Natural killer cell (primary cell): ENCODE measurements around the gene MAPRE2. TPM values are rescaled to one million over a fixed set of nuclear protein-coding genes. Genes with fewer than 3 reads are reported as not detected.
A peak's percentile ranks its signal among the peaks of the same experiment; 100 is the strongest.

Experiments used
- ATAC-seq, 3 donors: fragments of 150-1000 bp in 2 of 3; fragments of 200-7000 bp in 1 of 3; cut with Tn5 transposase; 1 replicate in 1 of 3; 2 replicates in 2 of 3; pipeline ENCODE4 v1.10.0; 2021; ENCODE audit warnings: mild to moderate bottlenecking in 2 of 3, moderate library complexity in 2 of 3
- DNase-seq, 2 donors: peaks; one replicate each; pipeline versions ENCODE4 v3.0.0 to v3.0.0-alpha.2; 2013 to 2021; ENCODE audit warnings: mixed read lengths in 1 of 2
- H3K27ac ChIP-seq: one replicate; pipeline ENCODE4 v1.5.1; 2013; ENCODE audit warnings: mild to moderate bottlenecking, low read length
- H3K27me3 ChIP-seq: one replicate; pipeline ENCODE4 v1.6.1; 2013; ENCODE audit warnings: low read length; ENCODE audit not compliant: control insufficient read depth, insufficient read depth
- H3K36me3 ChIP-seq: one replicate; pipeline ENCODE4 v1.6.1; 2013; ENCODE audit warnings: low read length; ENCODE audit not compliant: control insufficient read depth, insufficient read depth
- H3K4me1 ChIP-seq: one replicate; pipeline ENCODE4 v1.6.1; 2013; ENCODE audit warnings: low read length; ENCODE audit not compliant: control insufficient read depth, insufficient read depth
- H3K4me3 ChIP-seq: one replicate; pipeline ENCODE4 v1.5.1; 2013; ENCODE audit warnings: low read length
- H3K9me3 ChIP-seq: one replicate; pipeline ENCODE4 v1.6.1; 2013; ENCODE audit warnings: low read length; ENCODE audit not compliant: control insufficient read depth, insufficient read depth
- H3K27ac Mint-ChIP-seq, 2 donors: one replicate each; pipeline ENCODE4 v1.8.0; 2022; ENCODE audit warnings: mild to moderate bottlenecking in 2 of 2, mixed read lengths in 2 of 2, moderate library complexity in 1 of 2
- H3K27me3 Mint-ChIP-seq, 2 donors: one replicate each; pipeline ENCODE4 v1.8.0; 2022; ENCODE audit warnings: low read depth in 2 of 2, mixed read lengths in 2 of 2
- H3K36me3 Mint-ChIP-seq: one replicate; pipeline ENCODE4 v1.8.0; 2022; ENCODE audit warnings: mixed read lengths
- H3K4me1 Mint-ChIP-seq, 2 donors: one replicate each; pipeline ENCODE4 v1.8.0; 2022; ENCODE audit warnings: mixed read lengths in 2 of 2
- H3K4me3 Mint-ChIP-seq: one replicate; pipeline ENCODE4 v1.8.0; 2022; ENCODE audit warnings: mild to moderate bottlenecking, moderate library complexity, mixed read lengths
- H3K9me3 Mint-ChIP-seq, 2 donors: one replicate each; pipeline ENCODE4 v1.8.0; 2022; ENCODE audit warnings: mixed read lengths in 2 of 2
- CTCF ChIP-seq: fragments of 200-600 bp; IDR thresholded peaks from one replicate; pipeline ENCODE4 v1.8.0; 2022; ENCODE audit warnings: antibody characterized with exemption
- WGBS: methylation state at CpG from one replicate; pipeline ENCODE4 v1.1.7; 2013; ENCODE audit warnings: missing lambda C conversion rate; ENCODE audit not compliant: insufficient coverage; 5-methylcytosine and 5-hydroxymethylcytosine counted together
- intact Hi-C: fragments of 100-400 bp; cut with micrococcal nuclease; formaldehyde crosslinking; loops from one replicate; pipeline ENCODE4 v1.14.2; 2022
- total RNA-seq, 4 donors: library from RNA; stranded (reverse); fragments of 120-200 nt in 1 of 4; gene quantifications; one replicate each; pipeline versions ENCODE4 v1.2.3 to v1.2.4, GENCODE V29; 2013 to 2022

MAPRE2 gene
- total RNA-seq, 3 donors from 2014 or later (not counting 1 experiment from before 2014, with no cell fraction given), result 159 to 283 (median 207) TPM

- peaks cover 0 to 6% of the 10 kb centered on the region in 2 donors for H3K4me1 Mint-ChIP-seq
- Histone ChIP-seq H3K4me1 (no peaks in the 10 kb centered on the region), H3K27me3 (no peaks in the 10 kb centered on the region), H3K27ac (no peak overlapping the region), H3K36me3 (no peaks in the 10 kb centered on the region), H3K9me3 (no peaks in the 10 kb centered on the region), H3K4me3 (no peak overlapping the region)
- ATAC-seq (peak in 1 of 3 donors; percentile 42), DNase-seq (no peak)
- H3K9me3 Mint-ChIP-seq, result no peaks in the 10 kb centered on the region
- intact Hi-C loops, result no loop called here
- no peak overlapping the region for H3K27ac Mint-ChIP-seq
- peaks cover 6% of the 10 kb centered on the region for H3K36me3 Mint-ChIP-seq
- H3K27me3 Mint-ChIP-seq, result no peaks in the 10 kb centered on the region
- no peak overlapping the region for H3K4me3 Mint-ChIP-seq
- WGBS, result no CpG with 5 or more reads among the region's 5 CpGs
- no peak for TF ChIP-seq CTCF
These were observed 133.0 kb downstream of the MAPRE2 start for GRCh38 chr18:35174093-35174731.

DNA sequence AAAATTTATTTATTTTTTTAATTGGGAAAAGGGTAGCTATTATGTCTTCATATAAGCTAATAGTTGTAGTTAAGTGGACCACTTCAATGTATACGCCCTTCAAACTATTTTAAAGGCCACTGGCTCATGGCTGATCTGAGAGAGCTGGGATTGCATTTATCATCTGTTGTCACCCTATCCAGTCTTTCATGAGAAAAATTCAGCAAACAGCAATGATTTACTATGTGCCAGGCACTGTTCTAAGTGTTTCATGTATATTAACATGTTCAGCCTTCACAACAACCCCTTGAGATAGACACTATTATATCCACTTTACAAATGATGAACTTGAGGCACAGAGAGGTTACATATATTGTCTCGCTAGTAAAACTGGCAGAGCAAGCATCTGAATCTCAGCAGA, 133.5 kb downstream of the MAPRE2 start:
- 92% methylated on average over 2 of the region's 2 CpGs for WGBS
- H3K4me3 Mint-ChIP-seq, result no peak overlapping the region

GRCh38 chr18:35176925-35177324, 135.7 kb downstream of the MAPRE2 start:
- Mint-ChIP-seq H3K4me1 (peaks cover 0 to 6% of the 10 kb centered on the region in 2 donors), H3K27ac (no peak overlapping the region), H3K36me3 (peaks cover 6% of the 10 kb centered on the region), H3K4me3 (no peak overlapping the region), H3K9me3 (no peaks in the 10 kb centered on the region), H3K27me3 (peaks cover 0 to 2% of the 10 kb centered on the region in 2 donors)
- Histone ChIP-seq H3K4me1 (no peaks in the 10 kb centered on the region), H3K9me3 (no peaks in the 10 kb centered on the region), H3K27me3 (no peaks in the 10 kb centered on the region), H3K4me3 (no peak overlapping the region), H3K36me3 (no peaks in the 10 kb centered on the region), H3K27ac (no peak overlapping the region)
- intact Hi-C loops, result no loop called here
- 100% methylated on average over 1 of the region's 3 CpGs for WGBS
- no peak for DNase-seq
- TF ChIP-seq CTCF, result no peak
- no peak for ATAC-seq

More for the DNA sequence above, 133.5 kb downstream of the MAPRE2 start:
- Histone ChIP-seq H3K4me3 (no peak overlapping the region), H3K9me3 (no peaks in the 10 kb centered on the region), H3K27me3 (no peaks in the 10 kb centered on the region), H3K27ac (no peak overlapping the region), H3K4me1 (no peaks in the 10 kb centered on the region), H3K36me3 (no peaks in the 10 kb centered on the region)
- Mint-ChIP-seq H3K4me1 (peaks cover 0 to 6% of the 10 kb centered on the region in 2 donors), H3K27ac (no peak overlapping the region), H3K36me3 (peaks cover 6% of the 10 kb centered on the region), H3K9me3 (no peaks in the 10 kb centered on the region), H3K27me3 (no peaks in the 10 kb centered on the region)
- no peak for ATAC-seq
- intact Hi-C loops, result no loop called here
- TF ChIP-seq CTCF, result no peak
- DNase-seq, result no peak

- peaks cover 0 to 6% of the 10 kb centered on the region in 2 donors for H3K4me1 Mint-ChIP-seq
- H3K36me3 Mint-ChIP-seq, result peaks cover 6% of the 10 kb centered on the region
- no peaks in the 10 kb centered on the region for H3K36me3 ChIP-seq
- no peaks in the 10 kb centered on the region for H3K4me1 ChIP-seq
- peak in 1 of 3 donors; percentile 31 for ATAC-seq
- H3K9me3 ChIP-seq, result no peaks in the 10 kb centered on the region
- WGBS, result 100% methylated on average over 3 of the region's 3 CpGs
- H3K4me3 Mint-ChIP-seq, result no peak overlapping the region
- H3K9me3 Mint-ChIP-seq, result no peaks in the 10 kb centered on the region
- intact Hi-C loops, result no loop called here
- H3K27ac Mint-ChIP-seq, result no peak overlapping the region
- no peak overlapping the region for H3K27ac ChIP-seq
- H3K27me3 ChIP-seq, result no peaks in the 10 kb centered on the region
- no peak for DNase-seq
- peaks cover 0 to 2% of the 10 kb centered on the region in 2 donors for H3K27me3 Mint-ChIP-seq
- no peak for TF ChIP-seq CTCF
- no peak overlapping the region for H3K4me3 ChIP-seq
These were observed 137.0 kb downstream of the MAPRE2 start for GRCh38 chr18:35178260-35178659.
